ENCODE results near the gene ATP7A. TPM values are rescaled to one million over a fixed set of nuclear protein-coding genes. Genes with fewer than 3 reads are reported as not detected.
"Not testable (repeated sequence)": the region's sequence is repeated elsewhere in the genome, so short reads cannot be mapped to it uniquely, and the experiment has no call there.

ATP7A gene
- 2.4 and 3.1 TPM in 2 replicates for total RNA-seq

DNA sequence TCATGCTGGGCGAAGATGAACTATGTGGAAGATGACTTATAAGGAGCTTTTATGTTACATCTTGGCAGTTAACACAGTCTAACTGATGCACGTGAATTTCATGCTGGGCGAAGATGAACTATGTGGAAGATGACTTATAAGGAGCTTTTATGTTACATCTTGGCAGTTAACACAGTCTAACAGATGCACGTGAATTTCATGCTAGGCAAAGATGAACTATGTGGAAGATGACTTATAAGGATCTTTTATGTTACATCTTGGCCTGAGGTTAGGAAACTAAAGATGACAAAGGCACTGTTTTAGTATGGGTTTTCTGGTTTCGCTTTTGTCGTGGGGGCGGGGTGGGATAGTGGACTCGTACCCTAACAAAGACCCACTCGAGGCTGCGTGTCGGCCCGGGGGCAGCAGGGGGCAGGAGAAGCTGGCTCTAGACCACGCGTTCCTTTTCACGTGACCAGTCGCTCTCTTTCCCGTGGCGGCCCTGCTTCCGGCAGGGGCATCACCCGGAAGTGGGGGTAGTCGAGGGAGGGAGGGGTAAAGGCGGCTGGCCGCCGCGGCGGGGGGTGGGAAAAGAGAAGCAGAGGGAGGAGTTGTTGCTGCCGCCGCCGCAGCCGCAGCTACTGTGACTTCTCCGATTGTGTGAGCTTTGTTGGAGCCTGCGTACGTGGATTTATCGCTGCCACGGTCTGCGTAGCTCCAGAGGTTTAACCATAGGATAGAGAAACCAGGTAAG lies at the start of gene ATP7A:
ATP7A (plus strand) TSS at position 586 of the 733 bp plus-strand sequence. CDS start 60,949 bp downstream, outside the sequence.
- Histone ChIP-seq H3K27me3 (ENCODE audit: control insufficient read depth, insufficient read depth, low read length) (no peaks in the 10 kb centered on the region), H3K36me3 (ENCODE audit: control insufficient read depth, insufficient read depth, low read length) (no peaks in the 10 kb centered on the region), H3K4me3 (ENCODE audit: low read depth, low read length) (peak within 1 kb of the TSS; percentile 53)
- TF ChIP-seq, protein P1, sequence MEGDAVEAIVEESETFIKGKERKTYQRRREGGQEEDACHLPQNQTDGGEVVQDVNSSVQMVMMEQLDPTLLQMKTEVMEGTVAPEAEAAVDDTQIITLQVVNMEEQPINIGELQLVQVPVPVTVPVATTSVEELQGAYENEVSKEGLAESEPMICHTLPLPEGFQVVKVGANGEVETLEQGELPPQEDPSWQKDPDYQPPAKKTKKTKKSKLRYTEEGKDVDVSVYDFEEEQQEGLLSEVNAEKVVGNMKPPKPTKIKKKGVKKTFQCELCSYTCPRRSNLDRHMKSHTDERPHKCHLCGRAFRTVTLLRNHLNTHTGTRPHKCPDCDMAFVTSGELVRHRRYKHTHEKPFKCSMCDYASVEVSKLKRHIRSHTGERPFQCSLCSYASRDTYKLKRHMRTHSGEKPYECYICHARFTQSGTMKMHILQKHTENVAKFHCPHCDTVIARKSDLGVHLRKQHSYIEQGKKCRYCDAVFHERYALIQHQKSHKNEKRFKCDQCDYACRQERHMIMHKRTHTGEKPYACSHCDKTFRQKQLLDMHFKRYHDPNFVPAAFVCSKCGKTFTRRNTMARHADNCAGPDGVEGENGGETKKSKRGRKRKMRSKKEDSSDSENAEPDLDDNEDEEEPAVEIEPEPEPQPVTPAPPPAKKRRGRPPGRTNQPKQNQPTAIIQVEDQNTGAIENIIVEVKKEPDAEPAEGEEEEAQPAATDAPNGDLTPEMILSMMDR (IDR thresholded peaks at IDR 0.05; ENCODE audit: insufficient read depth, low read length, severe bottlenecking): peak; percentile 56
- FAIRE-seq (no peak), DNase-seq (ENCODE audit: low read depth) (peak; percentile 55)

DNA sequence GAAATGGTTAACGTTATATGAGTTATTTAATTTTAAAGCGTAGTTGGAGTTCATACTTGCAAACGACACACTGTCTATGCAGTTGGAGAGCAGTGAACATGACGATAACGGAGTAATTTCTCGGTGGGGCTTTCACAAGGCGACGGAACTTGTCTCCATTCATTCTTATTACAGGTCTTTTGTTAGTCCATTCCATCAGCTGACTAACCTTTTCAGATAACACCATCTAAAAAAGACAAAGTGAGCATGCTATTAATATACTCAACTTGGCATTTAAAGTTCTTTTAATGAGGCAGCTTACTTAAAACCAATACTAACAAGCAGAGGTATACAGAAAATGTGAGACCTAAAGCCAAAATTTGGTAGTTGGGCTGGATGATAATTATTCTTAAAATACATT lies 35.1 kb upstream of the ATP7A start:
- TF ChIP-seq, protein P1 (IDR thresholded peaks at IDR 0.05; ENCODE audit: insufficient read depth, low read length, severe bottlenecking): no peak
- Histone ChIP-seq H3K4me3 (ENCODE audit: low read depth, low read length) (no peak overlapping the region), H3K36me3 (ENCODE audit: control insufficient read depth, insufficient read depth, low read length) (no peaks in the 10 kb centered on the region), H3K27me3 (ENCODE audit: control insufficient read depth, insufficient read depth, low read length) (no peaks in the 10 kb centered on the region)
- FAIRE-seq (no peak), DNase-seq (ENCODE audit: low read depth) (no peak)

DNA sequence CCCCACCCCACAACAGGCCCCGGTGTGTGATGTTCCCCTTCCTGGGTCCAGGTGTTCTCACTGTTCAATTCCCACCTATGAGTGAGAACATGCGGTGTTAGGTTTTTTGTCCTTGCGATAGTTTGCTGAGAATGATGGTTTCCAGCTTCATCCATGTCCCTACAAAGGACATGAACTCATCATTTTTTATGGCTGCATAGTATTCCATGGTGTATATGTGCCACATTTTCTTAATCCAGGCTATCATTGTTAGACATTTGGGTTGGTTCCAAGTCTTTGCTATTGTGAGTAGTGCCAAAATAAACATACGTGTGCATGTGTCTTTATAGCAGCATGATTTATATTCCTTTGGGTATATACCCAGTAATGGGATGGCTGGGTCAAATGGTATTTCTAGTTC lies 29.1 kb upstream of the ATP7A start:
- not testable (repeated sequence) for FAIRE-seq; H3K27me3 ChIP-seq (ENCODE audit: control insufficient read depth, insufficient read depth, low read length); DNase-seq (ENCODE audit: low read depth); H3K4me3 ChIP-seq (ENCODE audit: low read depth, low read length); H3K36me3 ChIP-seq (ENCODE audit: control insufficient read depth, insufficient read depth, low read length)

DNA sequence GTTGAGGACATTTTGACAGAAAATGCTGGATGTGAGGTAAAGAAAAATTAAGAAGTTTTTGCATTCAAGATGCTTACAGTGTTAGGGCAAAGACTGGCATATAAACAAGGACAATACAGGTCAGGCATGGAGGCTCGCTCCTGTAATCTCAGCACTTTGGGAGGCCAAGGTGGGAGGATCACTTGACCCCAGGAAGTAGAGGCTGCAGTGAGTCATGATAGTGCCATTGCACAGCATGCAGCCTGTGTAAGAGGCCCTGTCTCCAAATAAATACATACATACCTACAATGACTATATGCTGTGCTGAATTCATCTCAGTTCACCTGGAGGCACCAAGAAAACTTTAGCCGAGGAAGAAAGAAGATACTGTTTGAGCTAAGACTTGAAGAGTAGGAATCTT lies 17.6 kb upstream of the ATP7A start:
- no peaks in the 10 kb centered on the region for H3K36me3 ChIP-seq (ENCODE audit: control insufficient read depth, insufficient read depth, low read length)
- DNase-seq (ENCODE audit: low read depth) (no peak), FAIRE-seq (no peak)
- TF ChIP-seq, protein P1 (IDR thresholded peaks at IDR 0.05; ENCODE audit: insufficient read depth, low read length, severe bottlenecking): no peak
- H3K4me3 ChIP-seq (ENCODE audit: low read depth, low read length): no peak overlapping the region
- H3K27me3 ChIP-seq (ENCODE audit: control insufficient read depth, insufficient read depth, low read length): no peaks in the 10 kb centered on the region

DNA sequence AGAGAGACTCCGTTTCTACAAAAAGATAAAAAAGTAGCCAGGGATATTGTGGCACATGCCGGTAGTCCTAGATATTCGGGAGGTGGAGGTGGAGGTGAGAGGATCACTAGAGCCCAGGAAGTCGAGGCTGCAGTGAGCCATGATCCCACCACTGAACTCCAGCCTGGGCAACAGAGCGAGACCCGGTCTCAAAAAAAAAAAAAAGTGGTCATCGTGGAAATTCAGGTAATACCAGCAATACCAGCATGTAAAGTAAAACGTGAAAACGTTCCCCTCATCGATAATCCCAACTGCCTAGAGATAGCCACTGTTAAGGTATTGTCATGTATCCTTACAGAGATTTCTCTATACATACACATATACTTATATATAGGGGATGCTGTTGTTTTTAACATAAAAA lies 16.8 kb upstream of the ATP7A start:
- TF ChIP-seq, protein P1 (IDR thresholded peaks at IDR 0.05; ENCODE audit: insufficient read depth, low read length, severe bottlenecking): no peak
- no peak overlapping the region for H3K4me3 ChIP-seq (ENCODE audit: low read depth, low read length)
- no peak for FAIRE-seq
- no peaks in the 10 kb centered on the region for H3K36me3 ChIP-seq (ENCODE audit: control insufficient read depth, insufficient read depth, low read length)
- DNase-seq (ENCODE audit: low read depth): no peak
- H3K27me3 ChIP-seq (ENCODE audit: control insufficient read depth, insufficient read depth, low read length): no peaks in the 10 kb centered on the region

DNA sequence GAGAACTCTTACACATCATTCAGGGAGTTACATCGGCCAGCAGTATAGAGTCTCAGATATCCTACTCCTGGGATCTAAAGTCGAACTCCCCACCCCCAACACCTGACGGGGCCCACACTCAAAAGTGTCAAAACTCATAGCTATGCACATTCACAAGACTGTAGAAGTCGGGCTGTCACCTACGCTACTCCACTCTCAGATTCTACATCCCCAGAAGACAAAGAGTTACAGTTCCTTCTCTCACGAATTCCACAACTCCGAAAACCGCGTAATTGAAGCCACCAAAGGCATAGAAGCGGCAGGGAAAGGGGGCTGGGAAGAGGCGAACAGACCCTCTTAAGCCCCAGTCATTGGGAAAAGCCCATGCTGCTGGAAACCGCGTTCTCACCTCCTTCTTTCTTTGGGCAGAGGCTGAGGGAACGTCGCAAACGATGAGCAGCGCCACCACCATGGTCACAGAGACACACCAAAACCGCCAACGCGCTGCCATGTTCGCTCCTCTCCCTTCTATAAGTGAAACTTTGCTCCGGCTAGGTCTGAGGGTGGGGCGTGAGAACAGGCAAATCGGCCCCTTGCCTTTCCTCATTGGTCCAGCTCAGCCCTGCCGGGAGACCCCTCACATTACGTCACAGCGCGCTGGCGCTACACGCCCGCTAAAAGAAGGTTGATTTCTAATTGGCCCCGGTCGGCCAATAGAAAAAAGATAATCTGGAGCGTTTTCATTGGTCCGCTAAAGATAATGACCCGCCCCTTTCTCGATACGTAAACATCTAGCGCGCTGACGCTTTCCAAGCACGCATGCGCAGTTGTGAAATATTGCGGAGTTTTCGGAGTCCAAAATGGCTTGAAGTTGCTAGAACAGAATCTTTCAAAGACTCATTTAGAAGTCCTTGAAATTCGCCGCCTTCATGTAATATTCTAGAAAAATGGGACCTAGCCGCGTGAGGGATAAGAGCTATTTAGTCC lies 15.3 kb upstream of the ATP7A start, which contains the start of gene MAGT1:
MAGT1 (minus strand) TSS at position 515 of the 966 bp plus-strand sequence; CDS start at position 490, 25 bp downstream.
- FAIRE-seq (no peak), DNase-seq (ENCODE audit: low read depth) (peak; percentile 91)
- no peaks in the 10 kb centered on the region for H3K27me3 ChIP-seq (ENCODE audit: control insufficient read depth, insufficient read depth, low read length)
- no peaks in the 10 kb centered on the region for H3K36me3 ChIP-seq (ENCODE audit: control insufficient read depth, insufficient read depth, low read length)
- TF ChIP-seq, protein P1 (IDR thresholded peaks at IDR 0.05; ENCODE audit: insufficient read depth, low read length, severe bottlenecking): no peak
- H3K4me3 ChIP-seq (ENCODE audit: low read depth, low read length): peak within 1 kb of the TSS; percentile 68
